Loucy (cell line): ENCODE data around the gene COMMD1.

Experiments
- H2AFZ ChIP-seq: fragments of 200-600 bp; sonication (generic); 2 replicates; pipeline ENCODE4 v1.6.0; 2016; ENCODE audit warnings: antibody characterized with exemption, mild to moderate bottlenecking, low read length, moderate library complexity
- H3F3A ChIP-seq: fragments of 200-600 bp; 2 replicates; pipeline ENCODE4 v1.6.0; 2016; ENCODE audit warnings: antibody characterized with exemption, low read depth, mild to moderate bottlenecking
- H3K27me3 ChIP-seq: fragments of 200-600 bp; sonication (generic); 2 replicates; pipeline ENCODE4 v1.6.1; 2014; ENCODE audit warnings: low read length, mild to moderate bottlenecking; ENCODE audit not compliant: insufficient read depth, poor library complexity, severe bottlenecking
- H3K36me3 ChIP-seq: fragments of 200-600 bp; sonication (generic); 2 replicates; pipeline ENCODE4 v1.6.1; 2016; ENCODE audit warnings: low read length; ENCODE audit not compliant: insufficient read depth
- H3K4me1 ChIP-seq: fragments of 200-600 bp; sonication (generic); 2 replicates; pipeline ENCODE4 v1.5.1; 2014; ENCODE audit warnings: low read length, mild to moderate bottlenecking; ENCODE audit not compliant: insufficient read depth, poor library complexity, severe bottlenecking
- H3K4me2 ChIP-seq: fragments of 200-600 bp; sonication (generic); 2 replicates; pipeline ENCODE4 v1.6.0; 2014; ENCODE audit warnings: antibody characterized with exemption, low read length, low read depth, mild to moderate bottlenecking; ENCODE audit not compliant: poor library complexity, severe bottlenecking
- H3K4me3 ChIP-seq: fragments of 200-600 bp; sonication (generic); 2 replicates; pipeline ENCODE4 v1.5.1; 2014; ENCODE audit warnings: low read length, mild to moderate bottlenecking, mixed read lengths; ENCODE audit not compliant: poor library complexity, severe bottlenecking
- H3K79me2 ChIP-seq: fragments of 200-600 bp; sonication (generic); 2 replicates; pipeline ENCODE4 v1.6.1; 2014; ENCODE audit warnings: low read length; ENCODE audit not compliant: insufficient read depth
- H3K9ac ChIP-seq: fragments of 200-600 bp; sonication (generic); 2 replicates; pipeline ENCODE4 v1.6.0; 2014; ENCODE audit warnings: mild to moderate bottlenecking, low read depth, low read length, moderate library complexity; ENCODE audit not compliant: poor library complexity, severe bottlenecking
- H3K9me2 ChIP-seq: fragments of 200-600 bp; sonication (generic); replicated peaks from 2 replicates; pipeline ENCODE4 v1.6.1; 2016; ENCODE audit warnings: low read depth, low read length, mixed read lengths
- H3K9me3 ChIP-seq: fragments of 200-600 bp; sonication (generic); 2 replicates; pipeline ENCODE4 v1.6.1; 2014; ENCODE audit warnings: mild to moderate bottlenecking, antibody characterized with exemption, low read length, low read depth; ENCODE audit not compliant: insufficient read depth
- H4K20me1 ChIP-seq: fragments of 200-600 bp; sonication (generic); 2 replicates; pipeline ENCODE4 v1.6.0; 2014; ENCODE audit warnings: antibody characterized with exemption, low read length, mild to moderate bottlenecking; ENCODE audit not compliant: insufficient read depth, poor library complexity, severe bottlenecking
- CTCF ChIP-seq: fragments of 200-600 bp; sonication (generic); conservative IDR thresholded peaks from 2 replicates; pipeline ENCODE4 v1.5.1; 2014; ENCODE audit warnings: mild to moderate bottlenecking, antibody characterized with exemption, low read length
- EZH2phosphoT487 ChIP-seq: fragments of 200-600 bp; IDR thresholded peaks from 2 replicates; pipeline ENCODE4 v1.6.1; 2018; ENCODE audit warnings: antibody characterized with exemption, mild to moderate bottlenecking, moderate library complexity, borderline replicate concordance

Gene COMMD1

GRCh38 chr2:62136956-62137830 is 231.7 kb downstream of the COMMD1 start:
- Histone ChIP-seq H3K79me2 (peaks cover 66% of the 10 kb centered on the region), H3F3A (peaks cover 14% of the 10 kb centered on the region), H4K20me1 (no peaks in the 10 kb centered on the region), H3K4me3 (no peak overlapping the region), H2AFZ (no peak overlapping the region), H3K9me3 (peaks cover 7% of the 10 kb centered on the region; the same call in 1 of the 2 replicates), H3K27me3 (no peaks in the 10 kb centered on the region), H3K9ac (peak overlapping the region; percentile 60), H3K4me2 (no peak overlapping the region), H3K4me1 (peaks cover 52% of the 10 kb centered on the region), H3K9me2 (no peaks in the 10 kb centered on the region), H3K36me3 (peaks cover 20% of the 10 kb centered on the region; the same call in 1 of the 2 replicates)
- no peak for TF ChIP-seq CTCF
- no peak for TF ChIP-seq EZH2phosphoT487

GRCh38 chr2:62140426-62141141 is 235.1 kb downstream of the COMMD1 start:
- TF ChIP-seq CTCF: no peak
- no peak for TF ChIP-seq EZH2phosphoT487
- H3K27me3 ChIP-seq: no peaks in the 10 kb centered on the region
- peak overlapping the region; percentile 15 for H3K4me3 ChIP-seq

GRCh38 chr2:62141142-62141740 is 235.8 kb downstream of the COMMD1 start:
- Histone ChIP-seq H2AFZ (no peak overlapping the region), H3K27me3 (no peaks in the 10 kb centered on the region), H4K20me1 (no peaks in the 10 kb centered on the region), H3K9me2 (no peaks in the 10 kb centered on the region), H3K79me2 (peaks cover 67% of the 10 kb centered on the region), H3K4me2 (peak overlapping the region; percentile 54), H3F3A (peaks cover 14% of the 10 kb centered on the region), H3K4me3 (peak overlapping the region; percentile 15), H3K9ac (peak overlapping the region; percentile 61), H3K4me1 (peaks cover 78% of the 10 kb centered on the region), H3K9me3 (no peaks in the 10 kb centered on the region), H3K36me3 (peaks cover 8% of the 10 kb centered on the region; the same call in 1 of the 2 replicates)
- TF ChIP-seq EZH2phosphoT487: no peak
- TF ChIP-seq CTCF: no peak

More at GRCh38 chr2:62140426-62141141, 235.1 kb downstream of the COMMD1 start:
- peaks cover 14% of the 10 kb centered on the region; the same call in 1 of the 2 replicates for H3K36me3 ChIP-seq
- peaks cover 67% of the 10 kb centered on the region for H3K79me2 ChIP-seq
- H3K4me2 ChIP-seq: peak overlapping the region; percentile 54
- peaks cover 74% of the 10 kb centered on the region for H3K4me1 ChIP-seq
- no peak overlapping the region for H2AFZ ChIP-seq
- no peaks in the 10 kb centered on the region for H3K9me3 ChIP-seq
- peak overlapping the region; percentile 61 for H3K9ac ChIP-seq
- H4K20me1 ChIP-seq: no peaks in the 10 kb centered on the region
- peaks cover 14% of the 10 kb centered on the region for H3F3A ChIP-seq
- H3K9me2 ChIP-seq: no peaks in the 10 kb centered on the region
